HS-27A (cell line): ENCODE data around the gene TDRD1.
A peak's percentile ranks its signal among the peaks of the same experiment; 100 is the strongest.

Experiments used
- DNase-seq: peaks from one replicate; pipeline ENCODE4 v3.0.0-alpha.2; 2012; ENCODE audit warnings: low read depth, missing footprints

The TDRD1 gene

DNA sequence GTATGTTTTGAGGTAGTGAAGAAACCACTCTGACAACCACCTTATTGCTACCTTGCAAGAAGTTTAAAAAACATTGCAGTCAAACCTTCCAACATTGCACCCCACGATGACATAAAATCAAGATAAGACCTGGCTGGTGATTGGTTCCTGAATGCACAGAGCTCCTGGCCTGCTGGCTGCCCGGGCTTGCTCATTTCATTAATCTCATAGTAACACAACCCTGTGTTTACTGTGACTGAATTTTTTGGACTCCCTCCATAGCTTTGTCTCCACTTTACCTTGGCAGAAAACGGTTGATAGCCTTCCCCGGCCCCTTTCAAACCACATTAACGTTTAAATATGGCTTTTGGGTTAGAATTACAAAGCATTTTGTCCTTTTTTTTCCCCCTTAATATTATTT lies 87.4 kb downstream of the TDRD1 start:
- no peak for DNase-seq

DNA sequence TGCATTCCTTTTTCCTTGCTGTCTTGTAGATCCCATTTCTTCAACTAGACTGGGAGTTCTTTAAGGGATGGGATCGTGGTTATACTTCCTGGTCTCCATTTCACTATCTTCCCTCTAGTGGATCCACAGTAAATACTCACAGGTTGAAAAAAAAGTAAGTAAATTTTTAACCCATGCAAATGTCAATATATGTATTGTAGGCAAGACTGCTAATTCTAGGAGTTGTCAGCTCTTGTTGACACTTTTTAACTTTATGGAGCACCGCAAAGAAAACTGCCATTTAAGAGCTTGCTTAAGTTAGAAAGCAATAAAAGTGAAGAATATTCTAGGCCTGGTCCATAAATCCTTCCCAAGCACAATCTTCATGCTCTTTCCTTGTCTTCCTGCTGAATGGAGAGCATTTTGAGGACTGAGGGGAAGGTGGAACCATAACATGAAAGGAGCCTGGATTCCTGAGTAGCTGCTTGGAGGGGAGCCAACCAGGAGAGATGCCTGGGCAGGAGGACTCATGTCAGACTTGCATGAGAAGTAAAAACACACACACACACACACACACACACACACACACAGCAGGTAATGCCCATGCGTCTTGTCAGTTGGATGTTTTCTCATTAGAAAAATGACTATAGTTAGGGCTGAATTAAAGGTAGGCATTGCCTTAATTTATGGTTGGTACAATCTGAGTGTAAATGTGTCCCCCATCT lies 92.1 kb downstream of the TDRD1 start:
- no peak for DNase-seq

DNA sequence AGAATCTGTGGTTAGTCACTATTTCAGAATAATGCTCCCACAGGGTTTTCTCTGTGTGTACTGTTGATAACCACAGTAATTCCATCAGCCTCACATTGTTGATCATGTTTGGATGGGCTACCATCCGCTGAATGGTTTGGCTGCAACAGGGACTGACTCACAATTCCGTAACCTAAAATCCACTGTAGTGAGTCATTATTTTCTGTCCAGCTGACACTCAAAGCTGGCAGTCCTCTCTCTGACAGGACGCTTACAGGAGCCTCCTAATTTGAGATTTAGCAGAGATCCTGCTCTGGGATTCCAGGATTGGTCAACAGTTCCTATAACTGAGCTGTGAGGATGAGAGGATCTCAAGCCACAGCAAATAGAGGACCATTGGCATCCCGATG lies 92.6 kb downstream of the TDRD1 start:
- peak; percentile 71 for DNase-seq

DNA sequence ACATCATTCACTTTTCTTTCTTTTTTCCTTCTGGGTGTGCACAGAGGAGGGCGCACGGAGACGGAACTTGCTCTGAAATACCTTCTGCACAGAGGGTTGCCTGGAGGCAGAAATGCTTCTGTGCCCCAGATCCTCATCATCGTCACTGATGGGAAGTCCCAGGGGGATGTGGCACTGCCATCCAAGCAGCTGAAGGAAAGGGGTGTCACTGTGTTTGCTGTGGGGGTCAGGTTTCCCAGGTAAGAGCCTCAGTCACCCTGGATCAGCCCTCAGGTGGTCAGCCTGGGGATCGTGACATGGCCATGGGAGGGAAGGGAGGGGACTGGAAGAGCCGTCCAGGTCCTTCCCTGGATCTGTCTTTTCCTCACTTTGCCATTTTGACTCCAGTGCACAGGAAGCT lies 93.5 kb downstream of the TDRD1 start:
- DNase-seq, result no peak

DNA sequence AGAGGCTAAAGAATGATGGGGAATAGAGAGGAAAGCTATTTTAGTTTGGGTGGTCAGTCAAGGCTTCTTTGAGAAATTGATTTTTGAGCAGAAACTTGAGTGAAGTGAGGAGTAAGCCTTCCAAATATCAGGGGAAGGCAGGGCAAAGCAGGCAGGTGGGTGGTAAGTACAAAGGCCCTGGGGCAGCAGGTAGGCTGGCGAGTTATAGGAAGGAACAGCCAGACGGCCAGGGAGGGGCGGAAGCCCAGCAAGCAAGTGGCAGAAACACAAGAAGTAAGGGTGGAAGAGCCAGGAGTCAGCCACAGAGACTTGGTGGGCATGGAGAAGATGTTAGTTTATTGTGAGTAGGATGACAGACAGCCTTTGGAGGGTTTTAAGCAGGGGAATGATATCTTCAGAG lies 94.8 kb downstream of the TDRD1 start:
- no peak for DNase-seq

DNA sequence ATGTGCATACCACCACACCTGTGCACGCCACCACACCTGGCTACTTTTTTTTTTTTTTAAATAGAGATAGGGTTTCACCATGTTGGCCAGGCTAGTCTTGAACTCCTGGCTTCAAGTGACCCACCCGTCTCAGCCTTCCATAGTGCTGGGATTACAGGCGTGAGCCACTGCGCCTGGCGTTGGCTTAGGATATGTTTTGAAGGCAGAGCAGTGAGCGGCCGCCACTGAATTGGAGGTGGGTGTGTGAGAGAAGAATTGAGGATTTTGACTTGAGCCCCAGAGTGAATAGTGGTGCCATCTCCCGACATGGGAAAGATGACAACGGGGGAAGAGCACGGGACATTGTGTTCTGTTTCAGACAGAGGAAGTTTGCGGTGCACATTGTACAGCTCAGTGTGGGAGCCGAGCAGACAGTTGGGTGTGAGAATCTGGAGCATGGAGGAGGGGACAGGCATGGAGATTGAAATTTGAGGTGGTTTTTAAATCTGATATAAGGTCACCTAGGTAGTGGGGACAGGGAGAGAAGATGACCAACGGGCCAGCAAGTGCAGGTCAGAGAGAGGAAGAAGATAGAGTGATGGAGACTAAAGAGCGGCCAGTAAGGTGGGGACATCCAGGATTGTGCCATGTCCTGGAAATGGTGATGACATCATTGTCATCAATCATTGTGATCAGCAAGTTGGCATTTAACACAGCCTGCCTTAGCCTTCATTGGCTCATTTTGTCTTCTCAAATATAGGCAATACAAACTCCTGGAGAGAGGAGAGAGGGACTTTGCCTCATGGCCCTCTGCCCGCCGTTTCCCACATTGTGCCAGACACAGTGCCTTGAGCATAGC lies 95.7 kb downstream of the TDRD1 start:
- no peak for DNase-seq

DNA sequence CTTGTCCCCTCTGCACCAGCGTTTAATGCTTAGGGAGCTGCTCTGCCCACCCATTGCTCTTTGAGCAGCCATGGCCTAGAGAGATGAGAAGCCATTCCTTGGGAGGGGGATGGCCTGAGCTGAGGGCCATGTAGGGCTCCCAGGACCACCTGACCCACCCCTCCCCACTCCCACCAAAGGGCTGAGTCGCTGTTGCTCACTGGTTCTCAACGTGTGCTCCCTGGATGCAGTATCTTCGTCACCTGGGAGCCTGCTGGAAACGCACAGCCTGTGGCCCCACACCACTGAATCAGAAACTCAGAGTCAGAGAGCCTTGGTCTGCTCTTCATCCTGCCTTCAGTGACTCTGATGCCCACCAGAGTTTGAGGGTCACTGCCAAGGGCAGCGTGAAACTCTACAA lies 96.9 kb downstream of the TDRD1 start:
- no peak for DNase-seq

DNA sequence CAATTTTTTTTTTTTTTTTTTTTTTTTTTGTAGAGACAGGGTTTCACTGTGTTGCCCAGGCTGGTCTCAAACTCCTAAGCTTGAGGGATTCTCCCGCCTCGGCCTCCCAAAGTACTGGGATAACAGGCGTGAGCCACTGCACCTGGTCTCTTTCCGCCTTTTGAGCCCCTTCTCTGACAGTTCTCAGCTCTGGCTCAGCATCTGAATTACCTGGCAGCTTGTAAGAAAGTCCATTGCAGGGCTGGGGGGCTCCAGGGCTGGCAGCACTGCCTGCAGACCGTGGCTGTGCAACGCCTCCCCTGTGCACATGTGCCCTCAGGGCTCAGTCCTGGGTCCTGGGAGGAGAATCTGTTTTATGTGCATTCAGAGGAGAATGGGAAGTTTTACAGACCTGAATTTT lies 97.5 kb downstream of the TDRD1 start:
- DNase-seq, result no peak

DNA sequence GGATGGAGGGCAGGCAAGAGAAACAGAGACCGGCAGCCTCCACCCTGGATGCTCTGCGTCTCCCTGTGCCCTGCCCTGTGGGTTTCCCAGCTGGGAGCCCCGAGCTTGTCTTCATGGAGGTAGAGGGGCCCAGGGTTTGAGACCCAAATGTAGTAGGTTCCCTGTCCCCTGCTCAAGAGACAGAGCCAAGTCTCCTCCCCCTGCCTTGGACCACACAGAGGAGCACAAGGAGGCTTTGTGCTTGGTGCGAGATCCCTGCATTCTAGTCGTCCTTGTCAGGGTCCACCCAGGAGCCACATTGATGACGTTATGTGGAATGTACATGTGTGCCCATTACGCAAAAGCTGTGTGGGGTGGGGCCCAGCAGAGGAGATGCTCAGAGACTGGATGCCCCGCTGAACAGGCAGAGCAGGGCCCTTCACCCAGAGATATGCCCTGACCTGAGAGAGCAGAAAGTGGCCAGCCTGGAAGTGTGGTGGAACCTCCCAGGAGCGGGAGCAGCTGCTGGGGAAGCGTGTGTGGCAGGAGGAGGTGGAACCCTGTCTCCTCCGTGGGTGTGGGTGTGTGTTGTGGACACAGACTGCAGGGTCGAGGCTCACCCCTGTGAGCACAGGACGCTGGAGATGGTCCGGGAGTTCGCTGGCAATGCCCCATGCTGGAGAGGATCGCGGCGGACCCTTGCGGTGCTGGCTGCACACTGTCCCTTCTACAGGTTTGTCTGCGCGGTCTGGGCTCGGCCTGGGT lies 99.2 kb downstream of the TDRD1 start:
- DNase-seq, result no peak

DNA sequence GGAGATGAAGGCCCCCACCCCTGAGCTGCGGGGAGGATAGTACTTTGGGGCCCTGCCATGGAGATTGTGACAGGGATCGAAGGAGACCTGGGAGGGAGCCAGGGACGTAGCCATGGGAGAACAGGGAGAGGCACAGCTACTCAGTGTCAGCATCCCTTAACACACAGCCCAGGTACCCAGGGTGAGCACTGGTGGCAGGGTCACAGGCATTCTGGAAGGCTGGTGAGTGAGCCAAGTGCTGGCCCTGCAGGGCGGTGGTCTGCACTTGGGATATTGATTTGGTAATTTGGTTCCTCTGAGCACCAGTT lies 99.7 kb downstream of the TDRD1 start:
- DNase-seq, result no peak

DNA sequence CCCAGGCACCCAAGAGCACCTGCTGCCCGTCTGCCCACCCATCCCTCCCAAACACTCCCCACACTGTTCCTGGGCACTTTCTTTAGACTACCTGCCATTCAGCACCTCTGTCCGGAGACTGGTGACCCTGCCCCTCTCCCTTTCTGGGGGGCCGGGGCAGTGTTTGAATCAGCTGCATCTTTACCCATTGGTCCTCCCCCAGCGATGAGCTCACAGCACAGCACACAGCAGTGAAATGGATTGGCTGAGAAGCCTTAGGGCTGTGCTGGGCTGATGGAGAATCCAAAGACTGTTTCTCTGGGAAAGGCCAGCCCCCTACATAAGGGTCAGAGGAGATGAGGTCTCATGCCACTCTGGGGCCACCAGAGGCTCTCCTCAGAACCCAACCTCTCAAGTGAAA lies 100.1 kb downstream of the TDRD1 start:
- DNase-seq, result no peak

DNA sequence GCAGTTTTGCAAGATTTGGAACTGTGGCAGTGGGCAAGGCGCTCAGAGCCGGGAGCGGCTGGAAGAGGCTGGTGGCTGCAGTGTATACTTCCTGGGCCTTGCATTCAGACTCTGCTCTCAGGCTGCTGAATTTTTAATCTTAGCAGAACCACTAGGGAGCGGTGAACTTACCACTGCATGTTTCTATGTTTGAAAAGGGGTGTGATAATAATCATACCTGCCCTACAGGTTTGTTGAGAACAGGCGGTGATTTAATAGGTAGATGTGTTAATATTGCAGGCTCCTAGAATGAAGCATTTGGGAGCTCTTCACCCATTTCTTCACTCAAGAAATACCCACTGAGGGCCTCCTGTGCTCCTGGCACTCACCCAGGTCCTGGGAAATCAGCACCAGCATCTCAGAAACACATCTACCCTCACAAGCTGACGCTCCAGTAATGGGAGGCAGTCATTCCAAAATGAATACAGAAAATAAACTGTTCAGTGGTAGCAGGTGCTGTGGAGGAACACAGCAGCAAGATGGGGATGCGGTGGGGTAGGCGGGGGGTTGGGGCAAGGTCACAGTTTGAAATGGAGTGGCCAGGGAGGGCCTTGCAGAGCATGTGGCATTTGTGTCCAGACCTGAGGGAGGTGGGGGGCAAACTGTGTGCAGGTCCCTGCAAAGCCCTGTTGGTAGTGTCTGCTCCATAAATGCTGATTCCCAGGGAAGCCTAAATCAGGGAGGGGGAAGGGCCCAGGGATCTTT lies 100.9 kb downstream of the TDRD1 start:
- DNase-seq, result no peak

DNA sequence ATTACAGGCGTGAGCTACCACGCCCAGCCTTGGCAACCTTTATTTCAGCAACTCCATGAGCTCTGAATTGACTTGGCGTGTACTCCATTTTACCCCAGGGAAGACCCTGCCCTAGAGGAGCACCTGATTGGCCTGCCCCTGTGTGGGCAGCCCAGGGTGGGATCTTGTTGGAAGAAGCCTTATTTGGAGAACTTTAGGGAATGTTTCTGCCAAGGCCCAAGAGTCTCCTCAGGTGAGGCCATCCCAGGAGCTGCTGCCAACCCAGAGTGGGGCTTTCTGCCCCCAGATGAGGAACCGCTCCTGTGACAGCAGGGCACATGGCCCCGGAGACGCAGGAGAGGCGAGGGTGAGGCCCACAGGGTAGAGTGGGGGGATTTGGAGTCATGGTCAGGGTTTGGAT lies 101.9 kb downstream of the TDRD1 start:
- DNase-seq, result no peak

DNA sequence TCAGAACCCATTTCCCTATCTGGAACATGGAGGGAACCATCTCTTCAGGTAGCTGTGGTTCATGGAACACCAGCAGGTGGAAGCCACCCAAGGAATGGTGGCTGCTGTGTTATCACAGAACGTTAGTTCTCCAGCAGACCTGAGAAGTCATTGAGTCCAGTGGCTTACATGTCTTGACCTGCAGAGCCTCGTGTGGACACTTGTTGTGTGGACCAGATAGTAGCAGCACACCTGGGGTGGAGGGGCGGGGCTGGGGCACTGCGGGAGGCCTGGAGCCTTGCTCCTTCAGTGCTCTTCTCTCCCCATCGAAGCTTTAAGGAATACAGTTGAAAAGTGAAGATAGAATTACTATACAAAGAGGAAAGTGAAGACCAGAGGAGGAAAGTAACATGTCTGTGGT lies 102.3 kb downstream of the TDRD1 start:
- DNase-seq, result no peak
